HG02943 (cell line): Measurements from ENCODE around the gene ABCC8.

Experiments used
- ATAC-seq: cut with Tn5 transposase; IDR thresholded peaks from one replicate; pipeline ENCODE4 v1.9.1; 2021; ENCODE audit warnings: mild to moderate bottlenecking, low read depth, moderate library complexity; ENCODE audit not compliant: unreplicated experiment

ABCC8 gene

GRCh38 chr11:17473071-17473744 is 3.4 kb downstream of the ABCC8 start:
- no peak for ATAC-seq

DNA sequence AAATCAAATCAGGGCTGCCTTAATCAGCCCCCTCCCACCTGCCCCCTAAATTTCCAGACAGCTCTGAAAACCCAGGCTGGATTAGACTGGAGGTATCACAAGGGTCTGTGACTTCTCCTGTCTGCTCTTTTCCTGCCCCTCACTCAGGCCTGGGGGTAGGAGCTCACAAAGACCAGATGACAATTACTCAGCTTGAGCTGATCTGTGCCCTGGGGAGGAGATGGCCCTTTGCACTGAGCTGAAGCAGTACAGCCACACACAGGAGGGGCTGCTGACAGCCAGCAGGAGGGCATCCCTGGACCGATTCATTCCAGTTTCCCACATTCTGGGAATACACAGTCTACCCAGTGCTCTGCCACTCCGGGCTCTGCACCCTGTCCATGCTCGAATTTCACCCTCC is 4.2 kb downstream of the ABCC8 start:
- ATAC-seq = no peak

- no peak for ATAC-seq
Observed at GRCh38 chr11:17471501-17471900, 5.1 kb downstream of the ABCC8 start.

- no peak for ATAC-seq
Observed at GRCh38 chr11:17469998-17470397, 6.6 kb downstream of the ABCC8 start.

GRCh38 chr11:17468122-17468521 is 8.5 kb downstream of the ABCC8 start:
- ATAC-seq = no peak

GRCh38 chr11:17463546-17464174 is 13.0 kb downstream of the ABCC8 start:
- ATAC-seq = no peak

DNA sequence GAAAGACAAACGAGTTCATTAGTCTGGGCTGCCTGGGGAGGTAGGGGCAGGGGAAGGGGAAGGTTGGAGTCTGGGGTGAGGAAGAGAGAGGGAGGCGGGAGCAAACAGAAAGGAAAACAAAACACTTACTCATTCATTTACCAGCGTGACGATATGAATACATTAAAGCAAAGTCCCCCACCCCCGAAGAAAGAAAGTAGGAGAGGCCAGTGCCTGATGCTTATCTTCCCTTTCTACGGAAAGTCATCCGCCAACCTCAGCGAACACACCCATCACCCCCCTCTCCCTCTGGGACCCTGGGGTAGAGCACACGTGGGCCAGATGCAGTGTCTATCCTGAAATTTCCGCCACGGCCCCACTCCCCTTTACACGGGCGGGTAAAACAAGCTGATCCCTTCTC is 13.7 kb downstream of the ABCC8 start:
- ATAC-seq = no peak

DNA sequence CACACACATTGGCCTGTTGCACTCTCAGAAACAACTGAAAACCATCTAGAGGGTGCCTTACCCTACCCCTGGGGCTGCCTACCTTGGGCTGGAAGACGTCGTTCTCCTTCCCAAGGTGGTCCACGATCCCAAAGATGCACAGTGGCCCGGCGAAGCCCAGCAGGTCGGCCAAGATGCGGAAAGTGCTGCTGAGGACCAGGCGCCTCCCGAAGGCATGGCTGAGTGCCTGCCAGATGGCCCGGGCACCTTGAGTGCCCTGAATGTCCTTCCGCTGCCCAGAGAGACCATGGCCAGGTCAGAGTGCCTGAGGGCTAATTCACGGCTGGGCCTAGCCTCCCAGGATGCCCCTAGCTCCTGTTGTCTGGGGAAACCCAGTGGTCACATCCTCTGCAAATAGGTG is 16.2 kb downstream of the ABCC8 start:
- ATAC-seq = no peak

GRCh38 chr11:17459236-17459896 is 17.3 kb downstream of the ABCC8 start:
- ATAC-seq = no peak

- no peak for ATAC-seq
Observed at GRCh38 chr11:17458268-17458667, 18.4 kb downstream of the ABCC8 start.

GRCh38 chr11:17457396-17458173 is 19.1 kb downstream of the ABCC8 start:
- ATAC-seq = no peak

DNA sequence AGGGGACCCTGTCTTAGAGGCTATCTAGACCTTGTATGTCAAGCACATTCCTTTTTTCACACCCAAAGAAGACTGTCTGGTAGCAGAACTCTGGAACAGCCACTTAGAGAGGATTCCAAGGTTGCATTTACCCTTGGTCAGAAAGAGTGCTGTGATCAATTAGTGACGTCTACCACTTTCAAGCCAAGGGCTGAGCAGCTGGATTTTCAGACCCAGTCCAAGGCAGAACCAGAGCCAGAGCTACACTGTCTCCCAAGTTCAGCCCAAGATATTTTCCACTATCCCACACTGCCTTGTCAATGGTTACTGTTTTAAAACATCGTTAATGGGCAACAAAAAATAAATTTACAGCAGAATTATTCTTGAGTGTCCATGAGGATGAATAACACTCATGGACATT is 24.0 kb downstream of the ABCC8 start:
- ATAC-seq = no peak

- ATAC-seq = no peak
Observed at GRCh38 chr11:17449158-17449557, 27.5 kb downstream of the ABCC8 start.

DNA sequence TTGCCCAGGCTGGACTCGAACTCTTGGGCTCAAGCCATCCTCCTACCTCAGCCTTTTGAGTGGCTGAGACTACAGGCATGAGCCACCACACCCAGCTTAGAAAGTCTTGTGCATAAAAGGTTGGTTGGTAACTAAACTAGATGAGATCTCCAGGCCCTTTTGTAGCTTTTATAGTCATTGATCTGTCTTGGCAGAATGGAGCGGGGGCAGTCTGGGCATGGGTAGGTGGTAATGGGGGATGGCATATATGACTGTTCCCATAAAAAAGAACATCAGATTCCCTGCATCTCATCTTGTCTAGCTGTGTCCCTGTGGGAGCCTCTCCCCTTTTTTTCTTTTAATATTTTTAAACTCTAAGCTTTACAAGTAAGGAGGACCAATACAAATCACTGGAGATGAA is 30.2 kb downstream of the ABCC8 start:
- no peak for ATAC-seq

GRCh38 chr11:17445240-17445795 is 31.3 kb downstream of the ABCC8 start:
- ATAC-seq = no peak

- ATAC-seq = no peak
Observed at GRCh38 chr11:17443926-17444690, 32.5 kb downstream of the ABCC8 start.

DNA sequence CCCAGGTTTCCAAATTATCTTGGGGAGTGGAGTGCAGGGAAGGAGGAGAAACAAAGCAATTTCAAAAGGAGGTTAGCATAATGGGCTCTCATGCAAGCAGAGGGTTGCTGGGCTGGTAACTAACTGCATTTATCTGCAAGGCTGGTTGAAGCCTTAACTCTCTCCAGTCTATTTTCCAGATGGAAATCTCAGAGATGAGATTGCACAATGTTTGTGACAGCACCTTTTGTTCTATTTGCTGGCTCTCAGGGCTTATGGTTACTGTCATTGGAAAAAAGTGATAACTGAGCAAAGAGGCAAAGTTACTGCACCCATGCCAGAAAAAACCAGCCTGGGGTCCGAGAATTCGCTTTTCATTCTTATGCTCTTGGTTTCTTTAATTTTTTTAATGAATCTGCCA is 33.2 kb downstream of the ABCC8 start:
- no peak for ATAC-seq

- ATAC-seq = no peak
Observed at GRCh38 chr11:17443000-17443399, 33.6 kb downstream of the ABCC8 start.

DNA sequence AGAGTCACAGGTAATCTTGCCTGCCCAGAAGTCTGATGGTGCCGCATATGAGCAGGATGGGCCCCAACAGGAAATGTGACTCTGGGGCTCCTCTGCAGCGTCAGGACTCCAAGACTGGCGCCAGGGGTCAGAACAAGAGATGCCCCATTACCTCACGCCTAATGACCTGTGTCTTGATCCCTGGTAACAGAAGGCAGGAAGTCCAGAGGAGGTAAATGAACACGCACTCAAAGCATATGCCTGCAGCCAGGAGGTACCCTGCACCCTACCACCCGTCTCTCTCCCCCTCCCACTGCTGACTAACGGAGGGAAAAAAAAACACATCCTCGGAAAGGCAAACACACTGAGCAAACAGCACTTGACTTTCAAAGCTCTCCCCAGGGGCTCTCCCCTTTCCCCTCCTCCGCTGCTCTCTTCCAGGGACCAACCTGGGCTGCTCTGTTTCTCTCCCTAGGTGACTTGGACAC is 37.3 kb downstream of the ABCC8 start:
- no peak for ATAC-seq

DNA sequence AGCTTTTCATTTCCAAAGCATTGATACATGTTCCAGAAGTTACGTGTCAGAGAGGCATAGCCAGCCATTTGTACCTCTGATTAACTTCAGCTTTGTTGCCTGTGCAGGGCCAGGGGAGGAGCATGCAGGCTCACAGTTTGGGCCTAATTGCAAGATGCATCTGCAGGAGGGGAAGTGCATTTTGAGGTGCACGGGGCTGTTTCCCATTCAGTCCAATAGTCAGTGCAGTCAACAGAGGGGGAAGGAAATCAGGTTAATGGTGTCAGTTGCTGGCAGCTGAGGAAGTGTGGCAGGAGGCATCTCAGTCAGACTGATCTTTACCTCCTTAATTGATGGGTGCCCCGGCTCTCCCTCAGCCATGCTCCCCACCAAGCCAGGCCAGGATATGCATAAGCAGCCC is 39.3 kb downstream of the ABCC8 start:
- no peak for ATAC-seq
